Gastroesophageal sphincter (tissue), 4 donors: Measurements from ENCODE around the gene DDX28. TPM values are rescaled to one million over a fixed set of nuclear protein-coding genes. Genes with fewer than 3 reads are reported as not detected.
"Not testable (repeated sequence)": the region's sequence is repeated elsewhere in the genome, so short reads cannot be mapped to it uniquely, and the experiment has no call there.

Experiments
- ATAC-seq: fragments of 150-250 bp; one replicate; pipeline ENCODE4 v1.9.1; 2016; ENCODE audit warnings: mild to moderate bottlenecking, moderate library complexity
- H3K27ac ChIP-seq, 4 donors: fragments of 200-600 bp; sonication (generic) in 3 of 4; 1 replicate in 3 of 4; 2 replicates in 1 of 4; pipeline ENCODE4 v1.5.1; 2016 to 2019
- H3K27me3 ChIP-seq: fragments of 200-600 bp; sonication (generic); one replicate; pipeline ENCODE4 v1.5.1; 2019
- H3K36me3 ChIP-seq, 2 donors: fragments of 200-600 bp; sonication (generic); one replicate each; pipeline ENCODE4 v1.5.1; 2019; ENCODE audit warnings: control low read depth in 1 of 2
- H3K4me1 ChIP-seq, 3 donors: fragments of 200-600 bp; sonication (generic); 1 replicate in 2 of 3; 2 replicates in 1 of 3; pipeline ENCODE4 v1.5.1; 2016 to 2019; ENCODE audit warnings: control low read depth in 2 of 3
- H3K4me3 ChIP-seq, 2 donors: fragments of 200-600 bp; sonication (generic); one replicate each; pipeline ENCODE4 v1.5.1; 2019; ENCODE audit warnings: mild to moderate bottlenecking in 1 of 2, moderate library complexity in 1 of 2
- H3K9me3 ChIP-seq, 3 donors: fragments of 200-600 bp; sonication (generic); one replicate each; pipeline ENCODE4 v1.5.1; 2017 to 2019; ENCODE audit warnings: control low read depth in 2 of 3
- EP300 ChIP-seq: sonication (generic); formaldehyde crosslinking; IDR thresholded peaks from one replicate; pipeline ENCODE4 v1.6.1; 2017; ENCODE audit warnings: antibody characterized with exemption, mild to moderate bottlenecking
- POLR2A ChIP-seq, 2 donors: fragments of 450-650 bp; IDR thresholded peaks; one replicate each; pipeline ENCODE4 v1.6.1; 2017; ENCODE audit warnings: antibody characterized with exemption in 2 of 2, mild to moderate bottlenecking in 2 of 2, moderate library complexity in 1 of 2
- POLR2AphosphoS5 ChIP-seq: sonication (generic); formaldehyde crosslinking; IDR thresholded peaks from one replicate; pipeline ENCODE4 v1.6.1; 2017; ENCODE audit warnings: antibody characterized with exemption
- WGBS, 2 donors: methylation state at CpG; one replicate each; pipeline ENCODE4 v1.1.5; 2018; ENCODE audit warnings: low coverage in 1 of 2; 5-methylcytosine and 5-hydroxymethylcytosine counted together
- total RNA-seq, 4 donors: library from RNA; depleted of rRNA; stranded (reverse); fragments of >200 nt; gene quantifications; one replicate each; pipeline ENCODE4 v1.1.0, GENCODE V29; 2016
- TF ChIP-seq, protein P1 (sequence below), 4 experiments: fragments of 200-600 bp in 2 of 4; fragments of 450-650 bp in 2 of 4; sonication (generic) in 1 of 4; IDR thresholded peaks; one replicate each; pipeline ENCODE4 v1.5.1; 2017 to 2019; ENCODE audit warnings: antibody characterized with exemption in 4 of 4, mild to moderate bottlenecking in 2 of 4, moderate library complexity in 2 of 4

Gene DDX28
- total RNA-seq, 4 donors from 2014 or later: 6.5 to 10.4 (median 8.0) TPM

DNA sequence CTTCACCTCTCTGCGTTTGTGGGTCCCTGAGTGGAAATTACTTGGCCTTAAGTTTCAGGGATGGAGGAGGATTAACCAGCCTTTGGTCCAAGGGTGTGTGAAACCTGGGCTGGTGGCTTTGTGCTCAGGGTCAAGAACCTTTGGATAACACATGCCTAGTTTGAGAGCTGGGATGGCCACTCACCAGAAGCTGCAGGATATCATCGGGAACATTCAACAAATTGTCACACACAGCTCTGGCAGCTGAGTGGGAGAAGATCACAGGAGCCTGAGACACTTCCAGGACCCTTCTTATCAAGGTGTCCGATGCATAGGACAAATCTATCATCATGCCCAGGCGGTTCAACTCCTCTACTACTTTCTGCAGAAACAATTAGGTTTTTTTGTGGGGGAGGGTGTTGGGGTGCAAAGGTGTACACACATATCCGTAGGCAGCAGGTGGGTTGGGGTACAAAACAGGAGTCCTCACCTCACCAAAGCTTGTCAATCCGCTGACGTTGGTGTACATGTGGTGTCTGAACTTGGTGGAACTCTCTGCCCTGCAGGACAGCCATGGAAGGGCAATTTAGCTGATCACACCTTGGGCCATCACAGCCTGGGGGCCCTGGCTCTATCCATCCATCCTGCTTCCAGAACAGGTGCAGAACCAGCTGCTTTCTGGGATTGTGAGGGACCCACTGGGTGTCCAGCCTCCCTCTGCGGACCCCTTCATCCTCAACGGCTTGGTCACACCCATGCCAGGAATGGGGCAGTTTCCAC lies 45.4 kb downstream of the DDX28 start:
- no peak overlapping the region for H3K27ac ChIP-seq
- TF ChIP-seq EP300 (no peak), POLR2AphosphoS5 (no peak), POLR2A (IDR thresholded peaks at IDR 0.05) (no peak)
- TF ChIP-seq, protein P1, sequence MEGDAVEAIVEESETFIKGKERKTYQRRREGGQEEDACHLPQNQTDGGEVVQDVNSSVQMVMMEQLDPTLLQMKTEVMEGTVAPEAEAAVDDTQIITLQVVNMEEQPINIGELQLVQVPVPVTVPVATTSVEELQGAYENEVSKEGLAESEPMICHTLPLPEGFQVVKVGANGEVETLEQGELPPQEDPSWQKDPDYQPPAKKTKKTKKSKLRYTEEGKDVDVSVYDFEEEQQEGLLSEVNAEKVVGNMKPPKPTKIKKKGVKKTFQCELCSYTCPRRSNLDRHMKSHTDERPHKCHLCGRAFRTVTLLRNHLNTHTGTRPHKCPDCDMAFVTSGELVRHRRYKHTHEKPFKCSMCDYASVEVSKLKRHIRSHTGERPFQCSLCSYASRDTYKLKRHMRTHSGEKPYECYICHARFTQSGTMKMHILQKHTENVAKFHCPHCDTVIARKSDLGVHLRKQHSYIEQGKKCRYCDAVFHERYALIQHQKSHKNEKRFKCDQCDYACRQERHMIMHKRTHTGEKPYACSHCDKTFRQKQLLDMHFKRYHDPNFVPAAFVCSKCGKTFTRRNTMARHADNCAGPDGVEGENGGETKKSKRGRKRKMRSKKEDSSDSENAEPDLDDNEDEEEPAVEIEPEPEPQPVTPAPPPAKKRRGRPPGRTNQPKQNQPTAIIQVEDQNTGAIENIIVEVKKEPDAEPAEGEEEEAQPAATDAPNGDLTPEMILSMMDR (IDR thresholded peaks at IDR 0.05): no peak
- no peak overlapping the region for H3K4me3 ChIP-seq
- H3K4me1 ChIP-seq: no peaks in the 10 kb centered on the region
- H3K36me3 ChIP-seq: no peaks in the 10 kb centered on the region
- 54 to 90% methylated on average over 2 to 5 of the region's 9 CpGs for WGBS, 2 donors
- no peaks in the 10 kb centered on the region for H3K9me3 ChIP-seq
- peaks cover 36% of the 10 kb centered on the region for H3K27me3 ChIP-seq
- no peak for ATAC-seq

DNA sequence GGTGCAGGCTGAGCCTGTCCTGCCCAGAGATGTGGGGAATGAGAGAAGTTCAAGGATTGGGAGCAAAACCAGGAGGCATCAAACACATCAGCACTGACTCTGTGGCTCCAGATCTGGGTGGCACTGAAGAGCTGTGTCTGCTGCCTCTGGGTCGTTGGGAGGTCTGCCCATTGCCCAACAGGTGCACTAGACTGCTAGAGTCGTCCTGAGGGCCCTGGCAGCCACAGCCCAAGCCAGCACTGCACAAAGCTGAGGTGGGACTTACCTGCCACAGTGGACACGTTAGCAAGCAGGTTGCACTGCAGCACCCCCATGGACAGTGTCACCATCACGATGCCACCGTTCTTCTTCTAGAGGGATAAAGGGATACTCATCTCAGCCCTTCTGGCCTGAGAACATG lies 46.0 kb downstream of the DDX28 start:
- no peak for ATAC-seq
- no peak overlapping the region for H3K27ac ChIP-seq
- peaks cover 29% of the 10 kb centered on the region for H3K27me3 ChIP-seq
- TF ChIP-seq, protein P1 (IDR thresholded peaks at IDR 0.05): no peak
- TF ChIP-seq POLR2AphosphoS5 (no peak), POLR2A (IDR thresholded peaks at IDR 0.05) (no peak), EP300 (no peak)
- H3K36me3 ChIP-seq: no peaks in the 10 kb centered on the region
- no peaks in the 10 kb centered on the region for H3K9me3 ChIP-seq
- H3K4me1 ChIP-seq: no peaks in the 10 kb centered on the region
- WGBS, 2 donors: 80 to 83% methylated on average over 1 to 2 of the region's 5 CpGs
- no peak overlapping the region for H3K4me3 ChIP-seq

DNA sequence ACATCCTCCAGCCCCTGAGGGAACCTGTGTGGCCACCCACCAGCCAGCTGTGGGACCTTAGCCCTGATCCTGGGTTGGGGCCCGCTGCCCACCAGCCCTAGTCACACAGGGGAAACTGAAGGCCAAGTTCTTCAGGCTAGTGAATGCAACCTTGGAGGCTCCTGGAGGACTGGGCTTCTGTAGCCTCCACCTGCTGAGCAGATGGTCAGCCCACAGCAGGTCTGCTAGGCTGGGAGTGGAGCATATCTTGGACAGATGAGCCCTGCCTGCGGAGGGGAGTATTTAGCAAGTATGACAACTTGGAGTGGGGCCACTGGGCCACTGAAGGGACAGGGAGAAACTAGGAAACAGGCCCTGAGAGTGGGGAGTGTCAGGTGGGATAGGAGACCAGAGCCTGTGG lies 46.8 kb downstream of the DDX28 start:
- no peaks in the 10 kb centered on the region for H3K36me3 ChIP-seq
- ATAC-seq: no peak
- WGBS, 2 donors: 100% methylated on average over 1 of the region's 2 CpGs; no CpG with 5 or more reads in 1 of the 2 donors

DNA sequence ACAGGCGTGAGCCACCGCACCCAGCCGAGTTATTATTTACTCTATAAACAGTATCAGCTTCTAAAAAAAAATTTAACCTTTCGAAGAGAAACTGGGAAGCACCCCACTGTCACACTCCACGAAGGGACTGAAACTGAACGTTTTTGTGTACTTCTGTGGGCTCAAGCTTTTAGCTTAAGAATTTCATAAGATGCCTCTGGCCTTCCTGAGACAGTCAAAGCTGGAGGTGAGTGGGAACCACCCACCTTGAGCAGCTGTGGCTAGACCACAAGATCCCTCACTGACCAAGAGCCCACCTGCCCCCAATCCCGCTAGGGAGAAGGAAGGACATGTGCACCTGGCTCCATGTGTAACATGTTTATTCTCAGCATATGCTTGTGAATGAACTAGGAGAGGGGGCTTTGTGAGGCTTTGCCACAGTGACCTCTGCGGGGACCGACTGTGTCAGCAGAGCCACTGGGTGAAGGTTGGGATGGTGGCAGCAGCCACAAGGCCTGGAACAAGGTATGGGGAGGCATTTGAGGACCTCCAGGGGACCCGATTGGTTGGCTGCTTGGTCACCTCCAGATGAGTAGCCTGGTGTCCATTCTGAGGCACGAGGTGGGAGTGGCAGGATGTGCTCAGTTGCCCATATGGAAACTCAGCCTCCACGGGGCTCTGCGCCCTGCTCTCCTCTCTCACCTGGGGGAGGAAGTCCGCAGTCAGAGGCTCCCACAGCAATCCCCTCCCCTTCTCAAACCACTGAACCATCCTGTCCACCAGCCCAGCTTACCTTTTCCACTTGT lies 47.5 kb downstream of the DDX28 start:
- Histone ChIP-seq H3K4me3 (no peak overlapping the region), H3K27ac (no peak overlapping the region), H3K36me3 (no peaks in the 10 kb centered on the region), H3K9me3 (no peaks in the 10 kb centered on the region), H3K27me3 (peaks cover 19% of the 10 kb centered on the region), H3K4me1 (no peaks in the 10 kb centered on the region)
- no peak for TF ChIP-seq POLR2A (IDR thresholded peaks at IDR 0.05)
- TF ChIP-seq, protein P1 (IDR thresholded peaks at IDR 0.05): no peak
- no peak for TF ChIP-seq EP300
- TF ChIP-seq POLR2AphosphoS5: no peak
- 68 to 81% methylated on average over 4 to 11 of the region's 14 CpGs for WGBS, 2 donors
- no peak for ATAC-seq

More for the DNA sequence above, 46.8 kb downstream of the DDX28 start:
- H3K27ac ChIP-seq: no peak overlapping the region
- no peaks in the 10 kb centered on the region for H3K4me1 ChIP-seq
- no peak overlapping the region for H3K4me3 ChIP-seq
- H3K9me3 ChIP-seq: no peaks in the 10 kb centered on the region
- peaks cover 26% of the 10 kb centered on the region for H3K27me3 ChIP-seq
- TF ChIP-seq EP300 (no peak), POLR2AphosphoS5 (no peak), POLR2A (IDR thresholded peaks at IDR 0.05) (no peak)
- TF ChIP-seq, protein P1 (IDR thresholded peaks at IDR 0.05): no peak

DNA sequence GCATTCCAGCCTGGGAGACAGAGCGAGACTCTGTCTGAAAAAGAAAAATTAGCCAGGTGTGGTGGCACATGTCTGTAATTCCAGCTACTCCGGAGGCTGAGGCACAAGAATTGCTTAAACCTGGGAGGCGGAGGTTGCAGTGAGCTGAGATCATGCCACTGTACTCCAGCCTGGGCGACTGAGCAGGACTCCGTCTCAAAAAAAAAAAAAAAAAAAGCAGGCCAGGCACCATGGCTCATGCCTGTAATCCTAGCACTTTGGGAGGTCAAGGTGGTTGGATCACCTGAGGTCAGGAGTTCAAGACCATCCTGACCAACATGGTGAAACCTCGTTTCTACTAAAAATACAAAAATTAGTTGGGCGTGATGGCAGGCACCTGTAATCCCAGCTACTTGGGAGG lies 50.7 kb downstream of the DDX28 start:
- H3K27ac ChIP-seq, H3K36me3 ChIP-seq, H3K9me3 ChIP-seq, H3K27me3 ChIP-seq, ATAC-seq, H3K4me3 ChIP-seq: not testable (repeated sequence)
- WGBS, 2 donors: 94 to 100% methylated on average over 4 to 6 of the region's 7 CpGs
- peaks cover 0 to 10% (median 0%) of the 10 kb centered on the region in 3 donors for H3K4me1 ChIP-seq
